Activated T-helper 9 cell treated with anti-CD3 and anti-CD28 coated beads, Interleukin-2, amount 50 U/mL, for 16 hours (primary cell): ENCODE measurements around the gene DNAL4.
"Not testable (repeated sequence)": the region's sequence is repeated elsewhere in the genome, so short reads cannot be mapped to it uniquely, and the experiment has no call there.

Experiments
- DNase-seq: peaks from one replicate; pipeline ENCODE4 v3.0.0-alpha.2; 2020; ENCODE audit warnings: low read depth

The DNAL4 gene

DNA sequence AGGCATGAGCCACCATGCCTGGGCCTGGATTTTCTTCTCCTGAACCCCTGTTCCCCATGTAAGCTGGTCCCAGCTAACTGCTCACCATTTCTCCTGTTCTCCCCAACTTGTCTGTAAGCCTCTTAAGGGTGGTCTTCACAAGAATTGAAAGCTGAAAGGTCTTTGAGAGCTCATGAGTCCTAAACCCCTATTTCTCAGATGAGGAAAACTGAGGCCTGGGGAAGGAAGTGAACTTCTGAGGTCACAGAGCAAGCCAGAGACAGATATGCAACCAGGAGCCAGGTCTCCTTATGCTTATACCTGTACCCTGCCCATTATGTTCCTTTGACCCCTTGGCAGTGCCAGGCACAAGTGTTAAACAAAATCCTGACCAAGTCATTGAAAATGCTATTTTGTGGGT is 33.6 kb upstream of the DNAL4 start:
- DNase-seq, result no peak

DNA sequence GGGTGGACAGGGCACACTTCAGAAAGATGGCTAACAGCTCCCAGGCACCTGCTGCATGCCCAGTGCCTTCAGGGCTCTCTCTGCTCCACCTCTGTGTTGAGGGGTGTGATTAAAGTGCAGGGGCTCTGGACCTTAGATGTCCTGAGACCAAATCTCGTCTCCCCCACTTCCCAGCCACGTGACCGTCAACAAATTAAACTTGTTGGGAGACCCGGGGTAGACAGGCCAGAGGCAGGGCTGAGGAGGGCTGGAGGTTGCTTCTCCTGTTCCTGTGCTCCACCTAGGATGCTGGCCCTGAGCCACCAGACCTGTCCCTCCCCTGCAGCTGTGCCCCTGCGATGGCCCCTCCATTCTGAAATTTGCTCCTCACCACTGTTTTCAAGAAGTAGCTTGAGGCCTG is 32.9 kb upstream of the DNAL4 start:
- no peak for DNase-seq

DNA sequence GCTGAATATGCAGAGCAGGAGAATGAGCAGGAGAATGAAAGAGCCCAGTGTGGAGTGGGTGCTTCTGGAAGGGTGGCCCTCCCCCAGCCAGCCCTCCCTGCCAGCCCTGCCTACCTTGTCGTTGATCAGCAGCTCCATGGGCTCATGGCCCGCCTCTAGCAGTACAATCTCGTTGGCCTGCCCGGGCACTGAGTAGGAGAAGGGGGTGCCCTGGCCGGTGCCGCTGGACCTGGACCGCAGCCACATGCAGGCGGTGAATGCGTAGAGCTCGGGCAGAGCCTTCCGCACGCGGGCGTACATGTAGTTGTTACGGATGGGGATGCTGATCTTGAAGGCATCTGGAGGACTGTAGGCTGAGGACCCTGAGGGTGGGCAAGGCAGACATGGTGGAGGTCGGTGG is 32.4 kb upstream of the DNAL4 start:
- DNase-seq, result no peak

DNA sequence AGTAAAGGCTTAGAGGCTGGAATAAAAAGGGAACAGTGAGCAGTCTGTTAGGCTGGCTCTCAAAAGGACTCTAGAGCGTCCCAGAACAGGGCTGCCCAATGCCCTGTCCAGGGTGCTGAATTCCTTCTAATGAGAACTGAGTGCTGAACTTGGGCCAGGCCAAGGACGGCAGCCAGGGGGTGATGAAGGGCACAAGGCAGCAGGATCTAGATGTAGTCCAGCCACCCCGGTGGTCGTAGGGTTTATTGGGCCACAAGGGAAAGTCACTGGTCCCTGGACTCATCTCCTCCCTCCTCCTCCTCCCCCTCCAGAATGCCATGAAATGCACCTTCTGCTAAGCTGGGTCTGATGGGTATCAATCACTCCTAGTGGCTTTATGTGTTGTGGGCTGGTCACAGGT is 30.6 kb upstream of the DNAL4 start:
- no peak for DNase-seq

DNA sequence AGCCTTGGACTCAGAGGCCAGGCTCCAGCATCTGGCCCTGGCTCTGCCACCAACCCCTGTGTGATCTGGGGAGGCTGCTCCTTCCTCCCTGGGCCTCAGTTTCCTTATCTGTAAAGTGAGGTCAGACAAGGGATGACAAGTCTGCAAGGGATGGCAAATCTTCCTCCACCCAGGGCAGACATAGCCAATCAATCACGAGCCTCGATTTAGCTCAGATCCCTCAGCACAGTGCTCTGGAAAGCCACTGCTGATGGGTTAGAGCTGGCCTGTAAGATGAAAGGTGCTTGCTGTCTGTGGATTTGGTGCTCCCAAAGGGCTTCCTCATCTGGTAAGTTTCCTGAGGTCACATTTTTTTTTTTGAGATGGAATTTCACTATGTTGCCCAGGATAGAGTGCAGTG is 29.7 kb upstream of the DNAL4 start:
- DNase-seq, result no peak

DNA sequence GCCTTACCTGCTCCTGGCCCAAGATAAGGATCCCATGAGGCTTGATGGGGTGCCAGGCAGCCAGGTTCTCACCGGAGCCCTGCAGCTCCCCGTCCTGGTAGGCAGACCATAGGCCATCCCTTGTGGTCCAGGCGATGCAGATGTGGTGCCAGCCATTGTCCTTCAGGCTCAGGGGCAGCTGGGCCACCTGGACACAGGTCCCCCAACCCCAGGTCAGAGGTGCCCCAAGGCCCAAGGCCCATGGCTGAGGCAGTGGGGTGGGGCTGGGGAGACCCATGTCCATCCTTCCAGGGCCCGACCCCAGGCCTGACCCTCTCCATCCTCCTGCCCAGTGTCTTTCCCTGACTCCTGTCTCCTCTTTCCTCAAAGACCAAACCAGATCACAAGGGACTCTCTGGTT is 29.1 kb upstream of the DNAL4 start:
- no peak for DNase-seq

DNA sequence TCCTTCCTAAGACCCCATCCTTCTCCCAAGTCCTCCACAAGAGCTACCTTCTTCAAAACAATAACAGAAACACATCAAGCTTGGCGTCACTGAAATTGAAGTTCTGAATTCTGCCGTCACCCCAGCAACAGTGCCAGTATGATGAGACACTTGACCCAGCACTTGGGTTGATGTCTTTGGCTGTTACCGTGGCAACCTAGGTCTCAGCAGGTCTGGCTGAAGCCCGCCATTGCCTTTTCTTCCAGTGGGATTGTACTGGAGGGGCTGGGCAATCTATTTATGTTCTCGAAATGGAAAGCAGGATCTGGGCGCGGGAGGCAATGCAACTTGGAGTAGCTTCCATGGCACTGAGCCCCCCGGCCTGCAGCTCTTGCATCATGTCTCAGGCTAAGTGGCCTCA is 26.1 kb upstream of the DNAL4 start:
- DNase-seq, result no peak

DNA sequence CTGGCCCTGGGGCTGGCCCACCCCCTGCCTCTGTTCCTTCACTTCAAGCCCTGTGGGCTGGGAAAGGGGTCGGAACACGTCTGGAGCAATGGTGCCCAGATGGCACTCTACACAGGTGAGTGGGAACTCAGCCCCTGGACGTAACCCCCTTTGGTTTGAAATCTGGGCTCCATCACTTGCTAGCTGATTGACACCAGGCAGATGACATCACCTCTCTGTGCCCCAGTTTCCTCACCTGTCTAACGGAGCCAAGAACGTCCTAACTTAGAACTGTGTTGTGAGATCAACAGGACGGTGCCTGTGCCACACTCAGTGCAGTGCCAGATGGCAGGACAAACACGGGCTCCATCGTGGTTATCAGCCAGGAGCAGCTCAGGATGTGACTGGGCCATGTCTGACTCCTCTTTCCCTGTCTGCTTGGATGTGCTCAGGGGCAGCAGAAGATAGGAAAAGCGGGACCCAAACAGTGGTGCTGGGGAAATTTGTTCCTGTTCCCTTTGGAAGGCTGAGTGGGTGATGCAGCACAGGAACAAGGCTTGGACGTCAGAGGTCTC is 25.5 kb upstream of the DNAL4 start:
- no peak for DNase-seq

DNA sequence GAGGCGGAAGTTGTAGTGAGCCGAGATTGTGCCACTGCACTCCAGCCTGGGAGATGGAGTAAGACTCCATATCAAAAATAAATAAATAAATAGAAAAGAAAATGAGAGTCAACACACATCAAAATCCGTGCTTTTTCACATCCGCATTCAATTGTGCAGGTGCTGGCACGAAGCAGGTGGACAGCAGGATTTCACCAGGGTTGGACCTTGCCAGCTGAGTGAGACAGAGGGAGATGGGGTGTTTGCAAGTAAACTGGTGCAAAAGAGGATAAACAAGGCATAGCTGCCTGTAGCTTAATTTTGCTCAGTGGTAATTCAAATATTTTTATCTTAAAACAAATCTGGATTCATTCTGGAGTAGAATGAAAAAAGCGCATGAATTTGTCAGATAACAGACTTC is 23.3 kb upstream of the DNAL4 start:
- no peak for DNase-seq

DNA sequence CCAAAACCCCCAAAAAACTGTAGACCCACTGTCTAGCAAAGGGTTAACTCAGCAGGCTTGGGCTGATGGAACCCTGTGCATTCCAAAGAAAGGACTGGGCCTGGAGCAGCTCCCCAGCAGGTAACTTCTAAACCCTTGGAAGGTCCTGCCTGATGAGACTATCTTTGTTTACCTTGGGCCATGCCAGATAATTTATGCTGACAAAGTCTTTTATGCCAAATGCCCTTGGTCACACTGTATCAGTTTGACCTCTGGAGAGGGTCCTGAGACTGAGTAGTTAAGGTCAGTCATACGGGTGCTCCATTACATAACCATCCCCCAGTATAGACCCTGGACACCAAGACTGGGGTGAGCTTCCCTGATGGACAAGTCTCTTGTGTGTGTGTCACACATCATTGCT is 21.9 kb upstream of the DNAL4 start:
- no peak for DNase-seq

DNA sequence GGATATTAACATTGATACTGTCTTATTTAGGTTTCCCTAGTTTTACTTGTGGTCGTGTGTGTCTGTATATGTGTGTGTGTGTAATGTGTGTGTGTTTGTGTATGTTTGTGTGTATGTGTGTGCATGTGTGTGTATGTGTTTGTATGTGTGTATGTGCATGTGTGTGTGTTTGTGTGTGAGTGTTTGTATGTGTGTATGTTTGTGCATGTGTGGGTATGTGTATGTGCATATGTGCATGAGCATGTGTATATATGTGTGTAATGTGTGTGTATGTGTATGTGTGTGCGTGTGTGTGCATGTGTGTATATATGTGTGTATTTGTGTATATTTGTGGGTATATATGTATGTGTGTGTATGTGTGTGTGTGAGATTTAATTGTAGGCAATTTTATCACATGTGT is 17.3 kb upstream of the DNAL4 start:
- no peak for DNase-seq

DNA sequence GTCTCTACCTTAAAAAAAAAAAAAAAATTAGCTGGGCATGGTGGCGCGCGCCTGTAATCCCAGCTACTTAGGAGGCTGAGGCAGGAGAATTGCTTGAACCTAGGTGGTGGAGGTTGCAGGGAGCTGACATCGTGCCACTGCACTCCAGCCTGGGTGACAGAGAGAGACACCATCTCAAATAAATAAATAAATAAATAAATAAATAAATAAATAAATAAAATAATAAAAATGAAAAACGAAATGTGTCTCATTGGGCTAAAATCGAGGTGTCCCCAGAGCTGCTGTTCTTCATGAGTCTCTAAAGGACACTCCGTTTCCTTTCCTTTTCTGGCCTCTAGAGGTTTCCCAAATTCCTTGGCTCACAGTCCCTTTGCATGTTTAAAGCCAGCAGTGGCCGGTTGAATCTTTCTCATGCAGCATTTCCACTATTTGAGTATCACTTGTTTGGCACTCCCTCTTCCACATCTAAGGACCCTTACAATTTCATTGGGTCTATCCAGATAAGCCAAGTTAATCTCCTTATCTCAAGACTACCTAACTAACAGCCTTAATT is 11.2 kb upstream of the DNAL4 start:
- DNase-seq, result not testable (repeated sequence)

DNA sequence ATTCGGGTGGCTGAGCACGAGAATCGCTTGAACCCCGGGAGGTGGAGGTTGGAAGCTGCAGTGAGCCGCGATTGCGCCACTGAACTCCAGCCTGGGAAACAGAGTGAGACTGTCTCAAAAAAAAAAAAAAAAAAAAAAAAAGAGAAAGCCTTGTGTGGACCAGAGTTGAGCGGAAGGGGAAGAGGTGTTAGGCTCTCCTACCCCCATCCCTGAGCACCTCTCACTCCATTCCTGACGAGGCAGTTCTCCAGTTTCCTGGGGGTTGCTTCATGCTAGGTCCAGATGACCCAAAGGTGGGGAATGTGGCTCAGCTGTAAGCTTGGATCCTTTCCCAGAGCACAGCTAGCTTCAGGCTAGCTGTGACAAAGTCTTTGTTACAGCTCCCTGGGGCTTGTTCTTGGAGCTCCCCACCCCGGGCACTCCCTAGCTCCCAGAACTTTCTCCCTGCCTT is 8.8 kb upstream of the DNAL4 start:
- no peak for DNase-seq

DNA sequence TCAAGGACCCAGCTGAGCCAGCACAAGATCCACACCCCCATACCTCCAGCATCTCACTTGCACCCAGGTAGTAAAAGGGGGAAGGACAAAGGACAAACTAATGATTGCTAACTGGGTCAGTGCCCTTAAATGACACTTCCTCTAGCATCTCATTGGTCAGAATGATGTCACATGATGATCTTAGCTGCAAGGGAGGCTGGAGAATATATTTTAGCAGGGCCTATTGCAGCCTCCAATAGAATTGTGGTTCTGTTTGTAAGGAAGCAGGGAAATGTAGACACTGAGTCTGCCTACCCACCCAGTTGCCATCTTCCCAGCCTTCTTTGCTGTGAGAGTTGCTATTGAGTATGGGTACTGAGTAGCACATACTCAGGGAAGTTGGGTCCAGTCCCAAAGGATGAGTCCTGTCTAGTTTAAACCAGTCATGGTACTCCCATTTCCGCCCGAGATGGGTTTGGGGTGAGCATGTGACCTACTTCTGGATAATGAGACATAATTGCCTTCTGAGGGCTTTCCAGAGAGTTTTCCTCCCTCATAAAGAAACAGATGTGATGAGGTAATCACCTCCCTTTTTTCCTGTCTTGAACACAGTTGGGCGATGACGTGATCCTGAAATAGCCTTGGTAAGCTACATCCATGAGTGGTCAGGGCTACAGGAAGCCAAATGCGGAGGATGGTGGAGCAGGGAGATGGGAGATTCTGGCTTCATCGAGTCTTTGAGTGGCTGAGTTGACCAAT is 5.5 kb upstream of the DNAL4 start:
- no peak for DNase-seq

DNA sequence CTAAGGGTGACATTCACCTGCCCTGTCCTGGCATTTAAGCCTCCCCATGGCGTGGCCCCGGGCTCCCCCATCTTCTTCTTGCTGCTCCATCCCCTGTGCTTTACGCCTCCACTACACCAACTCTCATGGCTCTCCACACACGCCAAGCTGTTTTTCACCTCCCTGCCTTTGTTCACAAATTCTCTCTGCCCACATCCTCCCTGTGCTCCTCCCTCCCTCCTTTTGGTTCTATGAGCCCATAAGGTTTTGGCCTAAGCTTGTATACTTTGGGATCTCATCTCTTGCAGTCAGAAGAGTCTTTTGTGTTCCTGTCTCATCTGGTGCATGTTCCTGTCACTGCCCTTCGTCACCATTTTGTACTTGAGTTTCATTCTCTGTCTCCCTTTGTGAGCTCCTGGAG is 4.6 kb upstream of the DNAL4 start:
- no peak for DNase-seq

DNA sequence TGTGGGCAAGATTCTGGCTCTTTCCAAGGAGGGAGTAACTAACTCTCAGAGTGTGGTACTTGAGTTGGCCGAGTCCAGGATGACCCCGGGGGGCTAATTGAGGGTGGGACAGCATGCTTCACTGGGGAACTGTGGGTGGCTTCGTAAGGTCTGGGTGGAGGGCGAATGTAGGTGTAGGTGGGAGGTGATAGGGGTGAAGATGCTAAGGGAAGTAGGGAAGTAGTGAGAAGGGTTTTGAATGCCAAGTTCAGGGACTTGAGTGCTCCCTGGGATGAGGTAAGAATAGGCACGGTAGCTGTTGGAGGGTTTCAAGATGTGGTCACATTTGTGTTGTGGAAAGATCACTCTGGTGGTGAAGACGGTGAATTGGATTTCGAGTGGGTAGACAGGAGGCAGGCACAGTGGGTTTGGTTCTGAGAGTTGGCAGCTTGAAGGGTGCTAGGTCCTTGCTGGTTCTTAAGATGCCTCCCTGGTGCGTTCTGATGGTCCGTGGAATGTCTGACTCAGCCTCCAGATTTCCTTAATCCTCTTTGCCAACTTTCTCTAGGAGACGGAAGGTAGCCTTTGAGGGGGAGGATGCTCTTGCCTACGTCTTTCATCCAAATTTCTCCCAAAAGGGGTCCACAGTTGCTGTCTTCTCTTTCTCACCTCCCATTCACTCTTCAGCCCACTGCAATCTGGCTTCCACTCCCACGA is 2.5 kb upstream of the DNAL4 start:
- no peak for DNase-seq

DNA sequence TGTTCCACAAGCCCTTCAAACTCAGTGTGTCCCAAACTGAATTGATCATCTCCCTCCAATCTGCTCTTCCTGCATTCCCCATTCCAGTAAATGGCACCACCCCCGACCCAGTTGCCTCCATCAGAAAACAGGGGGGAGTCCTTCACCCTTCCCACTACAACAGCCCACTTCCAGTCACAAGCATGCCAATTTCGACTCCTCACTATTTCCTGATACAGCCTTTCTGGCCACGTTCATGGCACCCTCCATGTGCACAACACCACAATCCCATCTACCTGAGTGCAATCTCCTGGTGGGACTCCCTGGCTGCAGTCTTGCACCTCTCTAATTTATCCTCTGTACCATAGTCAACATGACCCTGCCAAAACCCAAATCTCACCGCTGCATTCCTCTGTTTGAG is 1.6 kb upstream of the DNAL4 start:
- no peak for DNase-seq

DNA sequence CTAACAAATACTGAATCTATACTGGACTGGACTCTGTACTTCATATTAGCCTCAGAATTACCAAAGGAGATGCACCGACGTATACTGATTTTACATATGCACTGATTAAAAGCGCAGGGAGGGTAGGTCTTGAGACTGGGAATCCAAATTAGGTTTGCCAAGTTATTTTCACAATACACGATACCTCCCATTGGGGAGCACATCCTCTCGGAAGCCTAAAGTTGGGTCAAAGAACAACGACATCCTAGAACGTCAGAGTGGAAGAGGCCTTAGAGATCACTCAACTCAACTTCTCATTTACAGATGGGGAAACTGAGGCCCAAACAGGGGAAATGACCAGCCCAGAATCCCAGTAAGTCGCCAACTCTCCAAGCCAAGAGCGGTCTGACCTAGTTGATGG is 626 bp downstream of the DNAL4 start:
- no peak for DNase-seq

DNA sequence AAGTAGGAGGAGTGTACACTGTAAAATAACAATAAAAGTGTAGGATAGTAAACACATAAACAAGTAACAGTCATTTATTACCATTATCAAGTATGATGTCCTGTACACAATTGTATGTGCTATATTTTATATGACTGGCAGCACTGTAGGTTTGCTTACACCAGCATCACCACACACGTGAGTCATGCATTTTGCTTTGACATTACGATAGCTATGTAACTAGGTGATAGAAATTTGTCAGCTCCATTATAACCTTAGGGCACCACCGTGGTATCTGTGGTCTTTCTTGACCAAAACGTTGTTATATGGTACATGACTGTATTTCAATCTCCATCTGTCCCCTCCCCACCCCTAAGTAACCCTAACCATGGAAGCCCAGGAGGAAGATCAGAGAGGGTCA is 1.1 kb downstream of the DNAL4 start:
- no peak for DNase-seq

DNA sequence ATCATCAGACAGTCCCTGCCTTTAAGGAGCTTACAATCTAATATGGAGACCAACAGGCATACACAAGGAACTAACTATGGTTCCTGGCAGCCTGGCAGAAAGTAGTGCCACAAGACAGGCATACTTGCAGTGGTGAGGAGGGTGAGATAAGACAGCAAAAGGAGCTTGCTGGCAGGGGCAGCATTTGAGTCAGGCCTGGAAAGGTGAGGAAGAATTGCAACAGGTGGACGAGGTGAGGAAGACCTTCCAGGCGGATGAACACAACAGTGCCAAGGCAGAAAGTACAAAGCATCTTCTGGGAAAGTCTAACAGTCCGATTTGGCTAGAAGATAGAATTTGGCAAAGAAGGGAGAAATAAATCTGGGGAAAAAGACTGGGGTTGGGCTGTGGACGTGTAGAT is 4.3 kb downstream of the DNAL4 start:
- DNase-seq, result no peak

DNA sequence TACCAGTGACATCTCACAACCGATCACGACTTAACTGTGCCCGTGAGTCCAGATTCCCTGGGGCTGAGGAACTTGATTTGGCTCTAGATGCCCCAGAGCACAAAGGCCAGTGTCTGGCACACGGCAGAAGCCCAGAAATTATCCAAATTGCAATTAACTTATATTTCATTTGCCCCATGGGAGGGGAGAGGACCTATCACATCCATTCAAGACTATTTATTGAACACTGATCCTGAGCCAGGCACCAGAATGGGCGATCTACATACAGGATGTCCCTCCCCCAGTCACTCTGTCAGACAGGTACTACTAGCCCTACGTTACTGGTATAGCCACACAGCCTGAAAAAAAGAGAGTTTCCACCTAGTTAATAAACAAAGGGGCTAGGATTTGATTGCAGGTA is 5.1 kb downstream of the DNAL4 start:
- no peak for DNase-seq

DNA sequence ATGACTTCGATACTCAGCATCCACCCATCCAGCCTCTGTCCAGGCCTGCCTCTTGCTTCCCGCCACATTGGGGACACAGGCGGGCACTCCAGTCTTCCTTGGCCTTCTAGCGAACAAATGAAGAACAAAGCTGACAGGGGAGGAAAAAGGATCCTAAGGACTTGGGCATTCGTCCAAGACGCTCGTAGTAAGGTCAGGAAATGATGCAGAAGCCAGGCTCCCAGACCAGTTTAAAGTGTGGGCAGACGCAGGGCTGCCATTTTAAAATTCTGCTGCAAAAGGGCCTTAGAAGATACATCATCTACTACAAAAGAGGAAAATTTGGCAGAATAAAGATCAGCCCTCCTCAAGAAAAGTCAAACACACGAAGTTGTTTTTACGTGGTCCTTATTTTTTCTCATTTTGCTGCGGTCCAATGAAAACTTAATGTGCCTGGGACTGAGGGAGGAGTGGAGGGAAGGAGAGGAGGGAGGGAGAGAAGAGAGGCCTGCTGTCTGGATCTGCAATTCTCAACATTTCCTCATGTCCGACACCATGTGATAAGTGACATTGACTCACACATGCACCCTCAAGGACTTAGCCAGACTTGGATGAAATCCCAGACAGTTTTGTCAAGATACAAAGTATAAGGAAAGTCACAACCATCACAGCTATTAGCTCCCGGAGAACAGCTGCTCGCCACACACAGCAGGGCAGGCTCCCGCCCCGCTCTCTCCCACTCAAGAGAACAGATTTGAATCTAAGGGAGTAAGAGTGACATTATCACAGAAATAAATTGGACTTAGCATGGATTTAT is 5.7 kb downstream of the DNAL4 start:
- DNase-seq, result no peak

DNA sequence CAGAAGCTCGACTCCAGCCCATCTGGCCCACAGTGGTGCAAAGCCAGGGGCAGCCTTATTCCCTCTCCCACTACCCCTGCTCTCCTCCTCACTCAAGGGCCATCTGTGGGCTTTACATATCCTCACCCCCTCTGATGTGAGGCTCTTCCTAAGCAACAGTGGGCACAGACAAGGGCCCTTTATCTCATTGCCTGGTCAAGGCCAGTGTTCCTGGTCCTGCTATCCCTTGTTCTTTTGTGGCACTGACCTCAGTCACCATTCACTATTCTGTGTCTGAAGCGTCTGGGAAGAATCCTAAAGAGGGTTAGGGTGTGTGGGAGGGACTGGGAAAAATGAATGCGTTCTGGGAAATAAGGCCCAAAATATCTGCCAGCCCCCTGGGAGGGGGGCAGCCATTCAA is 7.3 kb downstream of the DNAL4 start:
- no peak for DNase-seq
